Measurements from ENCODE around the gene ULK4.
"Not testable (repeated sequence)": the region's sequence is repeated elsewhere in the genome, so short reads cannot be mapped to it uniquely, and the experiment has no call there.

ULK4 gene

GRCh38 chr3:41961751-41962679 is at the start of gene ULK4:
Gene ULK4 (minus strand): TSS chr3:41962103. CDS start chr3:41954759, 7,344 bp downstream.
- peak within 1 kb of the TSS; percentile 93 for H3K4me3 ChIP-seq (ENCODE audit: low read depth, low read length)
- peak; percentile 100 for DNase-seq (ENCODE audit: low read depth)

GRCh38 chr3:42010530-42010929 is 48.6 kb upstream of the ULK4 start:
- no peak for DNase-seq (ENCODE audit: low read depth)

DNA sequence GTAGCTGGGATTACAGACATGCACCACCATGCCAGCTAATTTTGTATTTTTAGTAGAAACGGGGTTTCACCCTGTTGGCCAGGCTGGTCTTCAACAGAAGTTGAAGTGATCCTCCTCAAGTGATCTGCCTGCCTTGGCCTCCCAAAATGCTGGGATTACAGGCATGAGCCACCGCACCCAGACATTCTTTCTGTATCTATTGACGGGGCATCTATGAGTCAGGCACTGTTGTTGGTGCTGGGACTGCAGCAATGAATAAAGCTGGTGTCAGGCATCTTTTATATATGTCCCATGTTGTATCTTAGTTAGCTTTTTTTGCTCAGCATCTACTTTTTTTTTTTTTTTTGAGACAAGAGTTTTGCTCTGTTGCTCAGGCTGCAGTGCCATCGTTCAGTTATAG is 47.6 kb upstream of the ULK4 start:
- DNase-seq (ENCODE audit: low read depth), result no peak
- no peak overlapping the region for H3K4me3 ChIP-seq (ENCODE audit: low read depth, low read length)

More at GRCh38 chr3:42010530-42010929, 48.6 kb upstream of the ULK4 start:
- H3K4me3 ChIP-seq (ENCODE audit: low read depth, low read length), result no peak overlapping the region

DNA sequence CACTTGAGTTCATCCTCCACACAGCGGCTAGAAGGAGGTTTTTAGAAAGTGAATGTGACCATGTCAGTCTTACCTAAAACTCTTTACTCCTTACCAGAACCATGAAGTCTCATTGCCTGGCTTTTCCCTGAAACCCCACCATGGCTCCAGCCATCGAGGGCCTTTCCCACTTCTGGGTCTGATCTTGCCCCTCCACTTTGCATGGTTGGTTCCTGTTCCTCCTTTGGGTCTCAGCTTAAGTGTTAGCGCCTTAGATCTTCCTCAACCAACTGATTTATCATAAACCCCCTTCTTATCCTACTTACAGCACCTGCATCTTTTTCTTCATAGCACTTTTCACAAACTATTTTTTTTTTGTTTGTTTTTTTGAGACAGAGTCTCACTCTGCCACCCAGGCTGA is 45.9 kb upstream of the ULK4 start:
- no peak overlapping the region for H3K4me3 ChIP-seq (ENCODE audit: low read depth, low read length)
- DNase-seq (ENCODE audit: low read depth), result no peak

- no peak overlapping the region for H3K4me3 ChIP-seq (ENCODE audit: low read depth, low read length)
- no peak for DNase-seq (ENCODE audit: low read depth)
Measured at GRCh38 chr3:42005401-42005800, 43.5 kb upstream of the ULK4 start.

GRCh38 chr3:42002790-42003189 is 40.9 kb upstream of the ULK4 start:
- H3K4me3 ChIP-seq (ENCODE audit: low read depth, low read length), result no peak overlapping the region
- DNase-seq (ENCODE audit: low read depth), result no peak

- H3K4me3 ChIP-seq (ENCODE audit: low read depth, low read length), result no peak overlapping the region
- DNase-seq (ENCODE audit: low read depth), result no peak
Measured at GRCh38 chr3:42001777-42002176, 39.9 kb upstream of the ULK4 start.

GRCh38 chr3:41999909-42000308 is 38.0 kb upstream of the ULK4 start:
- DNase-seq (ENCODE audit: low read depth), result no peak

DNA sequence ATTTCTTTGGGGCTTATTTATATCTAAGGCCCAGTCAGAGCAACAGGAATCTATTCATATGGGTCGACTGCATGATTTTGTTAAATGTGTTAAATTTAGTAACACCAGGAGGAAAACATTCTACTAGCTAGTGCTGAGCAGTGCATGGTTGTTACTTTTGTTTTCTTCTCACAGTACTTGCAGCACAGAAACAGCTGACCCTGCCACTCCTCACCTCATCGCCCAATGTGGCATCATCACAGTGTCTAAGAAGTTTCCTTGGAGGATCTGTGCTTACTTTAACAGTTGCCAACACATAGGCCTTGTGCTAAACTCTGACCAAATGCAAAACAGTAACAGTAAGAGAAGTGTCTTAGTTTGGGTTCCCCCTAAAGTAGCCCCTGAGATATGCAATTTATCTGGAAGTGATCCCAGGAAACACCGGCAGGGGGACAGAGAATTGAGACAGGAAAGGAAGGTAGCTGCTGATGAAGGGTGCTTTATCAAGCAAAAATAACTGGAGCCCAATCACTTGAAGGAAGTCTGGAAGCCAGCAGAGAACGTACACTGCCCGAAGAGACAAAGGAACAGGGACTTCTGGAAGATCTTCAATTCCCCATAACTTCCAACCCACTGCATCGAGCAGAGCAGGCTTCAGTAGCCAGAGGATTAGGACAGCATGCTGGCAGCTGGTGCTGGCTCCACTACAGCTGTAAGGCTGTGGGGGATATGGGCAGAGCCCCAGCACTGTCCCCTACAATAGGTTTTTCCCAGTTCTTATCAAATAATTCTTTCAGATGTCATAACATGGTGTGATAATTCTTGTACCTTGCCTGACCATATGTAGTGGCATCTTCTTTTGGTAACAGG is 36.0 kb upstream of the ULK4 start:
- DNase-seq (ENCODE audit: low read depth), result no peak
- H3K4me3 ChIP-seq (ENCODE audit: low read depth, low read length), result no peak overlapping the region

More at GRCh38 chr3:41999909-42000308, 38.0 kb upstream of the ULK4 start:
- H3K4me3 ChIP-seq (ENCODE audit: low read depth, low read length), result no peak overlapping the region

DNA sequence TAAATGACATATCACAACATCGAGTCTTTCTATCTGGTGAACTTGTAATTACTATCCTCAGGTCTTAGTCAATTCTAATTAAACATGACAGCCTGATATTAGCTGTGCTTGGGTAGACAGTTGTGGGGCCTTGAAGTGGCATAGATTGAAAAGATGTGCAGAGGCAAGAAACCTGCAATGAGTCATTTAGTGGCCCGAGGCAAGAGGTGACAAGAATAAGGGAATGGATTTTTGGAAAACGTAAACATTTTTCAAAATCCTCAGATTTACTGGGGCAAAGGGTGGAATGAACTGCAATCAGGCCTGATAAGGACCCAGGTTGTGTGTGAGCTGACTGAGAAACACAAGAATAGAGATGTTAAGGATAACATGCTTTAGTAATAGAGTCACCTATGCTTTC is 29.5 kb upstream of the ULK4 start:
- no peak for DNase-seq (ENCODE audit: low read depth)
- H3K4me3 ChIP-seq (ENCODE audit: low read depth, low read length), result no peak overlapping the region

- H3K4me3 ChIP-seq (ENCODE audit: low read depth, low read length), result no peak overlapping the region
- no peak for DNase-seq (ENCODE audit: low read depth)
Measured at GRCh38 chr3:41989518-41989917, 27.6 kb upstream of the ULK4 start.

DNA sequence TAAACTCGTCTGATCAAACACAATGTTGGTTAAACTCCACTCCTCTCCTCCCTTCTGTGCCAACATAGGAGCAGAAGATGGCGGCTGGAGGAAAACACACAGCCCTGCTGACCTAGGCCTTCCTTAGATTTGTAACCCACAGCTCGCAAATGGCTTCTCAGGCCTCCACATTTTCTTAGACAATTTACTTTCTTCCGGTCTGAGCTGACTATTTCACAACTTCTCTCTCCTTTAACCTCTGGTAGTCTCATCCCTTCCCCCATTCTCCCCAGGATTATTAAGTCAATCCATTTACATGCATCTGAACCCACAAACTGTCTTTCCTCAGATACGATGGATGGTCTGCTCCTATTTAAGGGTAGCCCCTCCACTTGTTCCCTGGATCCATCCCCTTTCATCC is 25.7 kb upstream of the ULK4 start:
- no peak for DNase-seq (ENCODE audit: low read depth)
- H3K4me3 ChIP-seq (ENCODE audit: low read depth, low read length), result no peak overlapping the region

GRCh38 chr3:41986561-41986960 is 24.7 kb upstream of the ULK4 start:
- no peak overlapping the region for H3K4me3 ChIP-seq (ENCODE audit: low read depth, low read length)
- no peak for DNase-seq (ENCODE audit: low read depth)

GRCh38 chr3:41985018-41985417 is 23.1 kb upstream of the ULK4 start:
- no peak overlapping the region for H3K4me3 ChIP-seq (ENCODE audit: low read depth, low read length)
- DNase-seq (ENCODE audit: low read depth), result no peak

GRCh38 chr3:41983091-41983490 is 21.2 kb upstream of the ULK4 start:
- not testable (repeated sequence) for H3K4me3 ChIP-seq (ENCODE audit: low read depth, low read length); DNase-seq (ENCODE audit: low read depth)

DNA sequence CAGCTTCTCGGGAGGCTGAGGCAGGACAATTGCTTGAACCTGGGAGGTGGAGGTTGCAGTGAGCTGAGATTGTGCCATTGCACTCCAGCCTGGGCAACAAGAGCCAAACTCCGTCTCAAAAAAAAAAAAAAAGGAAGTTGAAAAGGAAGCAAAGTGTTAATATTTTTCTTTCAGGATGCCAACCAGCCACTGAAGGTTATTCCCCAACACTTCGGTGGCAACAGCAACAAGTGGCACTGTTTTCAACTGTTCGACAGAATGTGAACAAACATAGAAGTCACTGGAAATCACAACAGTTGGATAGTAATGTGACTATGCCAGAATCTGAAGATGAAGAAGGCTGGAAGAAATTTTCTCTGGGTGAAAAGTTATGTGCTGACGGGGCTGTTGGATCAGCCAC is 15.5 kb upstream of the ULK4 start:
- not testable (repeated sequence) for DNase-seq (ENCODE audit: low read depth); H3K4me3 ChIP-seq (ENCODE audit: low read depth, low read length)

GRCh38 chr3:41975416-41976103 is 13.7 kb upstream of the ULK4 start:
- DNase-seq (ENCODE audit: low read depth), result no peak
- no peak overlapping the region for H3K4me3 ChIP-seq (ENCODE audit: low read depth, low read length)

DNA sequence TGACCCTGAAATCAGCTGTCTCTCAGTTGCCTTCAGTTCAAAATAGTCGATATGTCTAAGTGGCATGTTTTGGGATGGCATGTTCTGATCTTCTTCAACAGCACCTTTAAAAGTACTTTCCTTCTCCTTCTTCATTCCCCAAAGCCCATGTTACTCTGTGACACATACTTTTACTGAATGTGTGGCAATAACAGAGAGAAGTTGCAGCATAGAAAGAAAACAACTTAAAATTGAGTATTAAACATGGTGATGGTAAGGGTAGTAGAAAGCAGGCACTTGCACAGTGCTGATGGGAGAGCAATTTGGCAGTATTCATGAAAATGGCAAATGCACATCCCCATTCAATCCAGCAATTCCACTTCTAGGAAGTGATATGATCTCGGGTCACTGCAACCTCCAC is 12.3 kb upstream of the ULK4 start:
- no peak for DNase-seq (ENCODE audit: low read depth)
- no peak overlapping the region for H3K4me3 ChIP-seq (ENCODE audit: low read depth, low read length)

DNA sequence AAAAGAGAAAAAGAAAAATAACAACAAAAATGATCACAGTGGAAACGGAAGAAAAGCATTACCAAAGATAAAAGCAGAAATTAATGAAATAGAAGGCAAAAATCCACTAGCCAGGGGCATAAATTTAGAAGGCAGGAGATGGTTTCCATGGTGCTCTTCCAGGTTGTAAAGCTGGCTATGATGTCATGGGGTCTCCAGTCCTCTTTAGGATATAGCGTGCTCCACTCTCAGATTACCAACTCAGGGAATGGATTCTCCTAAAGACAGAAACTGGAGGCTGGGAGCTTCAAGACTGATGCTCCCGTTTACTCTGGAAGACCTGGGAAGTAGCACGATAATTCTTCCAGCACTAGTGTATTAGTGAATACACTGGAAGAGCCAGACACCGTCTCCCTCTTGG is 10.9 kb upstream of the ULK4 start:
- no peak overlapping the region for H3K4me3 ChIP-seq (ENCODE audit: low read depth, low read length)

GRCh38 chr3:41966206-41966605 is 4.3 kb upstream of the ULK4 start:
- H3K4me3 ChIP-seq (ENCODE audit: low read depth, low read length), result no peak overlapping the region
- DNase-seq (ENCODE audit: low read depth), result no peak

More for the DNA sequence above, 10.9 kb upstream of the ULK4 start:
- DNase-seq (ENCODE audit: low read depth), result no peak

All from skeletal muscle cell (primary cell).